Germinal center (tissue), 1 donor: Measurements from ENCODE around the gene SERGEF.

Source experiments
- DNase-seq: peaks from one replicate; pipeline ENCODE4 v3.0.0; 2012; ENCODE audit warnings: mixed read lengths, low spot score

SERGEF gene

GRCh38 chr11:17951685-17952388 is 61.0 kb downstream of the SERGEF start:
- DNase-seq, result no peak

GRCh38 chr11:17950644-17951043 is 62.2 kb downstream of the SERGEF start:
- no peak for DNase-seq

- DNase-seq, result no peak
Observed at GRCh38 chr11:17948296-17948695, 64.6 kb downstream of the SERGEF start.

DNA sequence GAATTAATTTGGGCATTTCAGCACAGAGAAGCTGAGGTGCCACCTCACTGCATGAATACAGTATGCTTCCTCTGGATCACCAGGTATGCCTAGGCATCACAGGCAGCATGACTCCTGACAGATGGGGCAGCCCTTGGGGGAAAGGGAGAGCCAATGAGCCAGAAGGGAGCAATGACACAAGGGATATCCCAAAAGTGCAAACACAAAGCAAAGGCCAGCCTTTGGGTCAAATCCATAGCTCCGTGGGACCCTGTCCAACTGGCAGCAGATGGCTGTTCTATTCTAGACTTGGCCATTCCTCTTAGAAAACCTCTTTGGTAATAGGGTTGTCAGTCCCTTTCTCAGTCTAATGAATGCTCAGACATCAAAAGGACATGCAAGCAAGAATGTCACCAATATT is 73.3 kb downstream of the SERGEF start:
- no peak for DNase-seq

GRCh38 chr11:17936790-17937189 is 76.1 kb downstream of the SERGEF start:
- no peak for DNase-seq

GRCh38 chr11:17934194-17934593 is 78.7 kb downstream of the SERGEF start:
- no peak for DNase-seq

GRCh38 chr11:17933708-17934107 is 79.1 kb downstream of the SERGEF start:
- no peak for DNase-seq

- no peak for DNase-seq
Observed at GRCh38 chr11:17932472-17932871, 80.4 kb downstream of the SERGEF start.

- no peak for DNase-seq
Observed at GRCh38 chr11:17931595-17931994, 81.3 kb downstream of the SERGEF start.

- DNase-seq, result no peak
Observed at GRCh38 chr11:17930544-17931125, 82.2 kb downstream of the SERGEF start.

- DNase-seq, result no peak
Observed at GRCh38 chr11:17929171-17929570, 83.7 kb downstream of the SERGEF start.

DNA sequence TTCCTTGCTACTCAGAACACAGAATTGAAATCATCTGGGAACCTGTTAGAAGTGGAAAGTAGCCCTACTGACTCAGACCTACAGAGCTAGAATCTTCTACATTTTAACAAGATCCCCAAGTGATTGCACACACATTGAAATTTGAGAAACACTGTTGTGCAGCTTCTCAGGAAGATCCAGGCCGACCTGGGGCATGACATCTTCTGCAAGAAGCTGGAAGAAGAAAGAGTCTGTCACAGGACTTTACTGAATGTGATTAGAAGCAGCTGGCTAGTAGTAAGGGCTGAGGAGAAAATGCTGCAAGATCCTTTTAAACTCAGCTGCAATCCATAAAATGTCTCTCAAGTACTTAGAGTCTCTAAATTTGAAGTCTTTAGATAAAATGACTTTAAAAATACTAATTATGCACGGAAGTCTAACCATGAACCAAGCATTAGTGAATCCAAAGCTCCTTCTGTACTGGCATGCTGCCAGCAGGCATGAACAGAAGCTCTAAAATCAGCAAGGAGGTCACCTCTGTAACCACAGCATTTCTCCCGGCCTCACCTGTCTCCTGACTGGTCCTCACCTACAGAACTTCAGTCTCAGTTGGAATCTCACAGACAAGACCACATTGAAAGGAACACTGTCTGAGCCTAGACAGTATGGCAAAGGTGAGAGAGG is 85.0 kb downstream of the SERGEF start:
- DNase-seq, result no peak

- no peak for DNase-seq
Observed at GRCh38 chr11:17927041-17927440, 85.8 kb downstream of the SERGEF start.

DNA sequence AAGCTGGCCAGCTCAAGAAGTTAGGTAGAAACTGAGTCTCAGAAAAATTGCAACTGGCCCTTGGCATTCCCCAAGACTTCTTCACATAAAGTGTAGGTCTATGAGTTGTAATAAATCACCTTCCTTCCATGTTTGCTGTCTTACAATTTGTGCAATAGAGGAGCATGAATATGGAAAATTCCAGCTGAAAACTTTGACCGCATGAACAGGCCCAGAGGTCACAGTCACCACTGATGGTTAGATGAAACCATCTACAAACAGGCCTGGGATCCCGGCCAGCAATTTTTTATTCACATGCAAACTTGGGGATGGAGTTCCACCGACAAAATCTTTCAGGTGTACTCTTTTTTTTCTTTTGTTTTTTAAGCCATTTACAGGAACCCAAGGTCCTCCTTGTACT is 88.1 kb downstream of the SERGEF start:
- no peak for DNase-seq

- no peak for DNase-seq
Observed at GRCh38 chr11:17923217-17923616, 89.6 kb downstream of the SERGEF start.

DNA sequence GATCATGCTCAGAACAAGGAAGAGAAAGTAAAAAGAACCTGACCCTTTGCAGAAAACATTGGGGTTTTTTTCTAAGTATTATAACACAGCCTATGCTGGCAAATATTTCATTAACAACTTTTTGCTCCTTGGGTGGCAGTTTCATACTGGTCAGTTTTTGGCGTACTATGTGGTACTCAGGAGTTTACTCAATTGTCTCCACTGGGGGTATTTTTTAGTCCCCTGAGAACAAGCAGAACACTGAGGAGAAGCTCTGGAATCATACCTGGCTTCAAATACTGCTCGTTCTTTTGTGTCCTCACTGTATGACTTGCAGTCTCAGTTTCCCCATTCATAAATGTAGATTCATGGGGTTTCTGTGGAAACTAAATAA is 90.4 kb downstream of the SERGEF start:
- no peak for DNase-seq

DNA sequence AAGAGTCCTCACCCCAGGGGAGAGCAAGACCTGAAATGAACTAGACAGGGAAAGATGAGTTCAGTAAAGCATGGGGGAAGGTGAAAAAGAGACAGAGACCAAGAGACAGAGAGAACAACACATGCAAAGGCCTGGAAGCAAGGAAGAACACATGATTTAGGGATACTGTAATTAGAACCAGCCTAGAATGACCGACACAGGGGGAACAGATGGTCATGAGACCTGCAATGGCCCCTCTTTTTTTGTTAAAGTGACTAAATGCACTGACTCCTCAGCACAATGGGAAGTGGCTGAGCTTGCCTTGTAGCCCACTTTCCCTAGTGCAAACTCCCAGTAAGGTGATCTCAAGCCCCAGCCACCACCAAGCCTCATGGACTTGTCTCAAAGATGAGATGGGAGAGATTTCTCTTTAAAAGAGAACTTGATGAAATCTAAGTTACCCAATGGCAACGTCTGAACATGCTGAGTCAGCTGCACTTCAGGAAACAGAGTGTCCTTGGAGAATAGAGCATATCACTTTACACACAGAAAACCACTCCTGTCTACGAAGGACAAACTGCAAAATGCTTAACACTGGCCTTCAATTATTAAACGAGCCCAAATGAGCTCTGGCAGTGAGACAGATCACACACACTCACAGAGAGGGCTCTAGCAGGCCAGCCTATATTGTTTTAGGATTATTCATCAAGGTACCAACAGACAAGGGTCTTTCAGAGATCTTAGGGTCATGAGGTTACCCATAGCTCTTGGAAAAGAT is 91.0 kb downstream of the SERGEF start:
- no peak for DNase-seq

DNA sequence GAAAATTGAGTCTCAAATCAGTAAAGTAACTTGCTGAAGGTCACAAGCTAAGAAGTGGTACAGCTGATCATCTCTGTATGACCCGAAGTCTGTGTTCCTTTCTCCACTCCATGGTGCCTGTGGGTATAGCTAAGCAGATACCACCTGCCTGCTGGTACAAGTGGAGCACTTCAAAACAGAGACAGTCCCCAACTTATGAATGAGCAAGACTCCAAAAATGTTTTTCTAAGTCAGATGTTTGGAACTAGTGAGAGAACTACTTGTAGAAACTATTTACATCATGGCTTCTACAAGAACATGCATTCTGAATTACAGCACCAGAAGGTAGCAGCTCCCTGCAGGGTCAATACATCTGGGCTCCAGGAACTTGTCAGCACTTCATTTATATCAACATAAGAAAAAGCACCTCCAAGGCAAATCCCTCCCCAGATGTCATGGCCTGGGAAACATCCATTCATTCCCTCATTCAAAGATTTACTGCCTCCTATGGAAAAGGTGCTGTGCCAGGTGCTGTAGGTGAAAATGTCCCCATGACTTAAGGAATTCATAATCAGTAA is 94.7 kb downstream of the SERGEF start:
- DNase-seq, result no peak

DNA sequence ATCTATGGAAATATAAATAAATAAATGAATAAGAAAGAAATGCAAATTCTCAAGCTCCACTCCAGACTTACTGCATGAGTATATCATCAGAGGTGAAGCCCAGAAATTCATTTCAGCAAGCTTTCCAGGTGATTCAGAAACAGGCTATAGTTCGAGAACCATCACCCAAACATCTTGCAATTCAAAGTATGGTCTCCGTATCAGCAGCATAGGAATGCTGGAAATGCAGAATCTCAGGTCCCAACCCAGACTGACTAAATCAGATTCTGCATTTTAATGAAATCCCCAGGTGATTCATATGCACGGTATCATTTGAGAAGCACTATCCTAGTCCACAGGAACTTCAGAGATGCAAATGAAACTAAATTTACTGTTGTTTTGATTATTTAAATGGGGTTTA is 95.3 kb downstream of the SERGEF start:
- DNase-seq, result no peak

GRCh38 chr11:17915500-17916143 is 97.2 kb downstream of the SERGEF start:
- DNase-seq, result no peak

- DNase-seq, result no peak
Observed at GRCh38 chr11:17914957-17915356, 97.9 kb downstream of the SERGEF start.

DNA sequence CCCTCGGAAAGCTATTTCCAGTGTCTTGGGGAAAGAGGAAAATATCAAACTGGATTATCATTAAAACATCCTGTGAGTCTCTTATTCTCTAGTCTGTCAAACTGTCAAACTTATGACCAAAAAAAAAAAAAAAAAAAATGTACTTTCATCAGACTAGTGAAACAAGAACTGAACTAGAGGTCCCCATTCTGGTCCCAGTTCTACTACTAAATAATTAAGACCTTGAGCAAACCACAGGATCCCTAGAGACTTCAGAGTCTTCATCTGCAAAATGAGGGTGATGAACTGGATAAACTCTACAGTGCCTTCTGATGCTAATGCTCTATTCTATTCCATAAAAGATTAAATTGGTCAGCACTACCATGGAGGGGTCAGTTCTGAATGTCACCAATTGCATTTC is 105.8 kb downstream of the SERGEF start:
- DNase-seq, result peak; percentile 30
